ENCODE results near the gene GRID1.

GRID1 gene

DNA sequence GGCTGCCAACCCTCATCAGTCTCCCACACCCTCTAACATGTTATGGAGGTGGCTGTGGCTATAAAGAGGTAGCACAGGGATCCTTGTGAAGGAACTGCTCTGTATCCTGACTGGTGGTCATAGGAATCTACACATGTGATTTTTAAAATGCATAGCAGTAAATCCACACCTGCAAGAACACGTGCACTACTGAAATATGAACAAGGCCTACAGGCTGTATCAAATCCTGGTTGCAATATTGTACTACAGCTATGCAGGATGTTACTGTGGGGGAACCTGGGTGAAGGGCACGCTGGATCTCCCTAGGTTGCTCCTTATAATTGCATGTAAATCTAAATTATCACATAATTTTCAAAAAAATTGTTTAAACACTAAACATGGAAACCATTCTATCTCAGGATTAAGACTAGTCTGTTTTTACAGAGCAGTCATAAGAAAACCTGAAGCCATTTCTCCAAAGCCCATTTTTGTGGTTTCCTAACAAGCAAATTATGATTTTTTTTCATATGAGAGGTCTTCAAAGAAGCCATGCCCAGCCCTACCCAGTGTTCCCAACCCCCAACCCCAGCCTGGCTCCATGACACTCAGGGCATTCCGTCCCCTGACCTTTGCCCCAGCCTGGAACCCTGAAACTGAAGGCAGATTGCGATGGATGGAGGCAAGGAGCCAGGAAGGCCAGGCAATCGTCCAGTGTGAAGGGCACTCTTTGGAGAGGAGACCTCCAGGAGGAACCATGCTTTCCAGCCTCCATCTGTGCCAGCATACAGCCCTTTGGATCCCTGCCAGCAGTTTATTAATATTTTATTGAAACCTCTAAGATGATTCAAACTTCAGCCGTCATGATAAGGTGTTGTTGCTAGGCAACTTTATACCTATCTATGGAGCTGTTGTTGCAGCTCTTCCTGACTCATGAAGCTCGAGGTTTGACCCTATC lies 161.0 kb downstream of the GRID1 start:
- DNase-seq = no peak

DNA sequence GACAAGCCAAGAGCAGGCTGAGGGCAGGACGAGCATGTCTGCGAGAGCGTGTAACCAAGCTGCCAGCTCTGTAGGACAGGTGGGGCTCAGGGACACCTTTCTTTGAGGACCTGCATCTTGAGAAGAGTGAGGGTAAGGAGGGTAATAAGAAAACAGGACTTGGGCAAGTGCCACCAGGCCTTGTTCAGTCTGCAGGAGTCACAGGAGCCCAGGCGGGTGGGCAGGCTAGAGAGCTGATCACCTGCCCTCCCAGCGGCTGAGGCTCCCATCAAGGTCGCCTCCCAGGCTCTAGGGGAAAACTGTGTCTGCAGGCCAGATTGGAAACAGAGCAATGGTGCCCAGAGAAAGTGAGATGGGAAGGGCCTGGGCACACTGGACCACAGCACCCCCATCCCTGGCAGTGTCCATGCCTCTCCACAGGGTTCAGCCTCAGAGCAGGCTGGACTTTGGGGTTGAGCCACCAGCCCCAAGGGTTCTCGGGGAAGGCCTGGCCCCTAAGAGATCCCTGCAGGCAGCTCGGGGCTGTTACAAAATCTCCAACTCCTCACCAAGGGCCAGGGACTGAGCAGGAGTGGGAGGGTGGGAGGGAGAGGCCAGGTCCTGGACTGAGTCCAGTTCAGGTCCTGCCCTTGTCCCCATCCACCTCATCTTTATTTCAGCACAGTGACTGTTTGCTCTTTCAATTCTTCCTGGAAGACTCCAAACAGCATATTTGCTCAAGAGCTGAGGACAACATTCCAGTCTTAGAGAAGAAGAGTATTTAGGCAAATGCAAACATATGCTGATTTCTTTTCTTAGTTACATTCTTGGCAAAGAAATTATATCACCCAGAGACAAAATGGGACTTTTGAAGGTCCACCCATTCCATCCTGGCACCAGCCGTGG lies 161.9 kb downstream of the GRID1 start:
- DNase-seq = no peak

DNA sequence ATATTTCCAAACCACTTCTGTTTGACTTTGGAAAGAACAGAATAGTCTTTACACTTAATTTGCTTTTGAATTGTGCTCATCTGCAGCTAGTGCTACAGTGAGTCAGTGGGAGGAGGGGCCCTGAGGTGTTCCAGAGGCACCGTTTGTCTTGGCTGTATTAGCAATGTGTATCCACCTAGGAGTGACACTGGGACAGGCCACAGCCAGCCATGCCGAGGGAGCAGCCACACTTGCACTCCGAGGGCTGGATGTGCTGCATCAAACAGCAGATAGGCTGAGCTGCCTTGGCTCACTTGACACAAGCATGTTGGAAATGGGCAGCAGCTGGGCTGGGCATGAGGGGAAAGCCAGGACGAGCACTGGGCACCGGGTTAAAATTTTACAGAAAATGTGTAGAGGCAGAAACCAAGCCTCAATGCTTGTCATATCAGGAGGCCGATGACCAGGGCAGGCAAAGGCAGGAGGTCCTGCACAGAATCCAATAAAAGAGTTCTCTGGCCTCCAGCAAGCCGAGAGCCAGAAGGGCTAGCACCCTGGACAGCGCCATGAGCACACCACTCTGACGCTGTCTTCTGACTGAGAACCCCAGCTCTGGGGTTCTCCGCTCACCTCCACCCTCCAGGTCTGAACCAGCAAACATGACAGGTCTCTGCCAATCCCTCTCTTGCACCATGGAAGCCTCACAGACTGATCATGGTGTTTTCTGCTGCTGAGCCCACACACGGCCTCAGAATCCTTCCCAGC lies 163.3 kb downstream of the GRID1 start:
- DNase-seq = no peak

DNA sequence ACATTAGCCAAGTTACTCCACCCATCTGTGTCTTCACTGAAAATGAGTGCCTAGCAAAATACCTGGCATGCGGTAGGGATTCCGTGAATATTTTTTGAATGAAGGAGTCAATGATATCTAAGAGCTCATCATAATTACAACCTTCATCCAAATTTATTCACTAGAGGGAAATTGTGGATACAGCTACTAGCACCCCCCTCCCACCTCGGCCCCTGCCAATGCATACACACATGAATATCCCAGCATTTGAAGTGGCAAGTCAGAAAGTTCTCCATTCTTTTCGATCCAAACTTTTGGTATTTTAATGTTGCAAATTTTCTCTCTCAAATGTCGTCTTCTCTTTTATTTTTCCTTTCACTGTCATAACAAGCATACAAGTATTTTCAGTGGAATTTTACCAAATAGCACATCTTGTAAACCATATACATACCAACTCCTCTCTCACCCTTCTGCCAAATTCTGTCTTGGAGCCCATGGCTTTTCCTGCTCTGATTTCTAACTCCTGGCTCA lies 164.3 kb downstream of the GRID1 start:
- DNase-seq = no peak

DNA sequence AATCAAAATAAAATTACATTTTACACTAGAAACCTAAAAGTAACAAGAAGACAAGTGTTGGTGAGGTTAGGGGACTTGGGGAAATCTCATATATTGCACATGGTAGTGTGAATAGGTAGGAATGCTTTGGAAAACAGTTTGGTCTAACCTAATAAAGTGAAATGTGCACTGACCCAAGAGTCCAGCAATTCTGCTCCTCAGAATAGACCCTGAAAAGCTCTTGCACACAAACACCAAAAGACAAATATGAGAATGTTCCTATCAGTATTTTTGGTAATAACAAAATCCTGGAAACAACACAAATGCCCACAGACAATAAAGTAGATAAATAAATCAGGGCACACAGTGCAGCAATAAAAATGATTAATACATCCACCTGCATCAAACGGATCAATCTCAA lies 165.7 kb downstream of the GRID1 start:
- no peak for DNase-seq

DNA sequence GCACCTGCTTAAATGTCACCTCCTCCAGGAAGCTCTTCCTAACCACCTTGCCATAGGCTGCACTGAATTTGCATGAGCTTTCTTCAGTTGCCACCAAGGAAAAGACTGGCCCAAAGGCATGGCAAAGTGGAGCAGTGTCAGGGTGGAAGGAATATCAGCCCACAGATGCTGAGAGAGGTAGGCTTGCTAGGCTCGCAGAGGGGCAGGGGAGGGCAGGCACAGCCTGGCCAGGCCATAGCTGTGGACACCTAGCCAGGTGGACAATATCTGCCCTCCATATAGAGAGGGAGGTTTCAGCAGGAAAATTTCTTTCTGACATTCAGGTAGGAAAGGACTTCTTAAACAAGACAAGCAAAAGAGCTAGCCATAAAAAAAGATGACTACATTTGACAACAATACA lies 166.3 kb downstream of the GRID1 start:
- DNase-seq = no peak

DNA sequence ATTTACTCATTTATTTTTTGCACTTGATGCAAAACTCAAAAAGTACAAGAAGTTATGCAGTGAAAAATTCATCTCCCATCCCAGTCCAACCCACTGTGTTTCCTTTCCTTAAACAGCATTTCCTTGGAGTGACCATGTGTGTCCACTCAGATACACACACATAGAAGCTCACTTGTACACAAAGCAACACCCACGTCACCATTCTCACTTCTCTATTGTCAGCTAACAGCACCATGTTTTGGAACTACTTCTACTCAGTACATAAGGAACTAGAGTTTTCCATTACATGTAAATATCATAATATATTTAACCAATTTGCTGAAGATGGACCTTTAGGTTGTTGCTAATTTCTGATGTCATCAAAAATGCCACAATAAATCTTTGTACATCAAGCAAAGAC lies 167.6 kb downstream of the GRID1 start:
- DNase-seq = no peak

DNA sequence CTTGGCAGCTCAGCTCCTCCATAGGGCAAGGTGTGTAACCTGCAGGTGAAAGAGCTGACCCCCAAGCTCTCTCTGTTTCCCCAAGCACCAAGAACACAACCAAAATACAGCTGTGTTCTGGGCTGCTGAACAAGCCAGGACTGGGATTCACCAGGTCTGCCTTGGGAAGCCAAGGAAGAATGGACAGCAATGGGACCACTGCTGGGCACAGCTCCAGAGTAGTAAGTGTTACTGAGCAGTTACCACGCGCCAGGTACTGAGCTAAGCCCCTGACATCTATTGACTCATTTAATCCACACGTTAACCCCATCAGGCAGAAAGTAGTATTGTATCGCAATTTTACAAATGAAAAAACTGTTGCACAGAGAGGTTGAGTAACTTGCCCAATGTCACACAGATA lies 168.3 kb downstream of the GRID1 start:
- no peak for DNase-seq

DNA sequence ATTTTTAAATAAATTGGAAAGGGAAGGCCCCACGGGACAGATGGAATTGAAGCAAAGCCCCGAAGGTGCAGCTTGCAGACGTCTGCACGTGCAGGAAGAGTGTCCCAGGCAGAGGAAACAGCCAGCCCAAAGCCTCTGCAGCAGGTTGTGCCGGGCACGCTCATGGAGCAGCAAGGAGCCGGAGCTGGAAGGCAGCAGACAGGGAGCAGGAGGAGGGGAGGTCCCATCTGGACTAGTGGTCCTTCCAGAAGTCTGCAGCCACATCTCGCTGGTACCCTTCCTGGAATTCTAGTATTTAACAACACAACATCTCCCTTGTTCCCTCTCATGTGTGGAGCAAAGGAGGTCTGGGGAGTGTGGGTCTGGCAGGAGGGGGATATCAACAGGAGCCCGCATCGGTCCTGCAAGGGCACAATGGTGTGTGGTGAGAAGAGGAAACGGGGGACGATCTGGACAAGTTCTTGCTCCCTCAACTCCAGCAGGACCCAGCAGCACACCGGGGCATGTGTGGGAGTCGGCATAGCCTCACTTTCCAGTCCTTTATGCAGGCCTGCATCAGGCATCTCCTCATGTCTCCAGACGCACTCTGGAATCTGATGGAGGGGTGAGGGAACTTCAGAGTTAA lies 169.3 kb downstream of the GRID1 start:
- DNase-seq = no peak

DNA sequence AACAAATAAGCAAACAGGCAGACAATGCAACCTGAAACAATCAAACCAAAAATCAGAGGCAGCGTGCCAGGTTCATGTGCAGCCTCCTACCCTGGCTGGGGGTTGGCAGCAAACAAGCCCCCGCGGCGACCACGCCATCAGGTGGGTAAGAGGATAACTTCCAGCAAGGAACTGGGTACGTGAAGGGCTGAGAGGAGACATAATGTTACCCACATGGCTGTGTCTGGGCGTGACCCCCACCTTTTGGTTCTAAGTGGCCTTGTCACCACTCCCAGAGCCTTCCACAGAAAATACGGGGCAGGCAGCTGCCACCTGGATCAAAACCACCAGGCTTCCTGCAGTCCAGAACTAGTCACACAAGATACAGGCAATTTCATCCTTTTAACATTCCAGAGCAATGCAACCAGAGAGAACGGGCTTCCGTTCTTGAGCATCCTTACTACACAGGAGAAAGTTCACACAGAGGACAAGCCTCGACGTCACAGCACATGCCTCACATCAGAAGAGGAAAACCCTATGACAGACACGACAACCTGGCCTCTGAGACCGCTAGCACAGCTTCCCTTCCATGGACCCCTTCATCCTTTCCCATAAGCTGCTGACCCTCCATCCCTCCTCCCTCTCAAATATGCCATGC lies 171.0 kb downstream of the GRID1 start:
- DNase-seq = no peak

DNA sequence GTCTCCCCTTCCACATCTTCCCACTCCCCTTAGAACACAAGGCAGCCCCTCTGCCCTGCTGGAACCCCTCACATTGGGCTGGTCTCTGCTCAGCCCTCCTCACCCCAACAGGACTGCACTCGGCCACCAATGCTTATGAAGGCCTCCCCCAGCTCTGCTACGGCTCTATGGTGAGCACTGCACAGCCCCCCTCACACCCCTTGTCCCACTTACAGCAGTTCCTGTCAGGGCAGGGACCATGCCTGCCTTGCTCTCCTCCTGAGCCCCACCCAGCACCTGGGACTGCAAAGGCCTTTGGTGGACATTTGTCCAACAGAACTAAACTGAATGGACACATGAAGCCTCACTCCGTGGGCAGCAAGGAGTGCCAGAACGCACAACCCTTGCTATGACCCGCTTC lies 171.9 kb downstream of the GRID1 start:
- no peak for DNase-seq

DNA sequence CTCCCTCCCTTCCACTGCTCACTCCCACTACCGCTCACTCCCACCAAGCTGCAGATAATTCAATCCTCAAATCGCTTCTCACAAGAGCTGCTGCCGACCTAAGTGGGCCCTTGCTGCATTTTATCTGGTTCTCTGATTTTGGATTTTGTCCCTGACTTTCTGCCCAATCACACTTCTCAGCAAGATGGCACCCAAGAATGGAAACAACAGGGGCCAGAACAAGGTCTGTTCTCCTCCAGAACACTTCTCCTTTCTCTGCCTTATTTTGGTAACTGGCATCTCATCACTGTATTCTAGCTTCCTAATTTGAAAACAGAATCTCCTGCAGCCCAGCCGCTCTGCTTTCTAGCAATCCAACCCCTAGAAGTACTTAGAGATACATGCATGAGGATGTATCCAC lies 172.8 kb downstream of the GRID1 start:
- DNase-seq = no peak

DNA sequence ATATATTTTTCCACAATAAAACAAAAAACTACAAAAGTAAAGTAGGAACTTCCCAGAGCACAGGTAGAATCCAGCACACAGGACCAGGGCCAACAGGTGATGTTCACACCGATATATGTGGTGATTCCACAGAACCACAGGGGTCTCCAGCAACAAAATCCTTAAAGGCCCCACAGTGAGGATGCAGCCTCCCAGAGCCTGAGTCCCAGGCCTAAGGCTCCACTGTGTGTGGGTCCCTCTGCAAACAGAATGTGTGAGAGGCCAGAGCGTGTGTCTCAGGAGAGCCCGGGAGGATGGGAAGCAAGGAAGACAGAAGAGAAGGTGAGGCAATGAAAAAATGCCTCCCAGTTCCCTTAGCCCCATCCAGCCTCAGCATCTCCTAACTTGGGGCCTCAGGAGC lies 173.9 kb downstream of the GRID1 start:
- DNase-seq = no peak

DNA sequence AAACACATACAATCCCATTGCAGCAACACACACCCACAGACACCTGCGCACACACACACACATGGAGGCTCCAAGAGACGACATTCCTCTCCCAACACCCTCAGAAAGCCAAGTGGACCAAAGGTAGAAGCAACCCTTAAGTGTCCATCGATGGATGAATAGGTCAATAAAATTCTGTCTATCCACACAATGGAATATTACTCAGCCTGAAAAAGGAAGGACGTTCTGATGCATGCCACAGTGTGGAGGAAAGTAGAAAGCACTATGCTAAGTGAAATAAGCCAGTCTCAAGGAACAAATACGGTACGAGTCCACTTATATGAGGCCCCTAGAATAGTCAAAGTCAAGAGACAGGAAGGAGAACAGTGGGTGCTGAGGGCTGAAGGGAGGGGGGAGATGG lies 174.4 kb downstream of the GRID1 start:
- no peak for DNase-seq

DNA sequence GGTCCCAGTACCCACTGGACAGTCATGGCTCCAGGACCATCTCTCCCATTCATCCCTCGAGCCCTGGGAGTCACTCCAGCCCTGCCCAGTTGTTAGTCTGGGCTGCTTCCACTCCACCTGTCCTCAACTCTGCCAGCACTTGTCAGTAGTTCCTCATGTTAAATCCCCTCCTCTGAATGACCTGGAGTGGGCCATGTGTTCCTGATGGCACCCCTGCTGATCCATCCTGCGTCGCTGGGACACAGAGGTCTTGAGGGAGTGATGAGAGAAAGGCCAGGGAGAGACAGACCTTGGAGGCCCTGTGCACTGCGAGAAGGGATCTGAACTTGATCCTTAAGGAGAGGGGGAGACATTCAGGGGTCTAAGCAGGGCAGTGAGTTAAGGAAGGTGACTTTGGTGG lies 174.9 kb downstream of the GRID1 start:
- no peak for DNase-seq

DNA sequence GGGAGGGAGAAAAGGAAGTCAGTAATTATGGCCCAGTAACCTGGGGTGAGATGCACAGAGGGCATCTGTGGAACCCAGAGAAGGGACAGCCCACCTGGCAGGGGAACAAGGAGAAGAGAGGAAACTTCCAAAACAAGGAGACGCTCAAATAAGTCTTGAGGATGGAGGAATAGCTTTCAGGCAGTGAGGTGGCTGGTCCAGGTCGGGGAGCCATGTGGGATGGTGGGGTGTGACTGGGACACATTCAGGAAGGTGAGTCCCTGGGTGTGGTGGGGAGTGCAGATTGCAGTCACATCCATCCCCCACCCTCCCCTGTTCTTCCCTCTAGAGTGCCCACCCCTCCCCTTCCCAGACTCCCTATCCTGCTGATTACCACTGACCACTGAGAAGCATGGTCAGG lies 175.4 kb downstream of the GRID1 start:
- no peak for DNase-seq

DNA sequence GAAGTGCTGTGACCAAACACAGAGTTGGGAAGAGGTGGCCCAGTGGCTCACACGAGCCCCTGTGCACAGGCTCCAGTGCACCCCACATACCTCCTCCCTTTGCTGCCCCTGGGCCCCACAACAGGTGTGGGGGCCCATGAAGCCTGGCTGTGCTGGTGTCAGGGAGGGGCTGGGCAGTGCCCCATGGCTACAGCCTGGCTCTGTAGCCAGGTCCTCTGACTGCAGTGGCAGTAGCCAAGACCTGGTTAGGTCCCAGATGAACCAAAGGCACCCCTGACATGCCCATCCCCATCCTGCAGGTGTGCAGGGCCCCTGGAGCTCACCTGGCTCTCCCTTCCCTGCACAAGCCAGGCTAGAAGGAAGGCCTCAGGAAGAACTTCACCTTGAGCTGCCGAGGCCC lies 176.3 kb downstream of the GRID1 start:
- DNase-seq = no peak

DNA sequence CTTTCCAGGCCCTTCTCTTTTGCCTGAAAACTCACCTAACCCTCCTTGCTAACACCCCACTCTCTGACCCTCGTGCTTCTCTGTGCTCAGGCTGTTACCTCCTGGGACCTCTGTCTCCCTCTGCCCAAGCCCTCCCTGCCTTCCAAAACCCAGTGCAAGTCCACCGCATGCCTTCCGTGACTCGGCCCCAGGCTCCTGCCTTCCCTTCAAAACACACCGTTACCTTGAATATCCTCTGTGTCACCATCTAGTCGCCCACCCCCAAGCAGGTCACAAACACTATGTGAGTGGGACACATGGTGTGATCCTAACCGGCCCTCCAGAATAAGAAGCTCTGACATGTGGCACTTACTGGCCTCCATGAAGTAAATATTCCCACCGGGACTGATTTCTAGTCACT lies 176.7 kb downstream of the GRID1 start:
- DNase-seq = no peak

DNA sequence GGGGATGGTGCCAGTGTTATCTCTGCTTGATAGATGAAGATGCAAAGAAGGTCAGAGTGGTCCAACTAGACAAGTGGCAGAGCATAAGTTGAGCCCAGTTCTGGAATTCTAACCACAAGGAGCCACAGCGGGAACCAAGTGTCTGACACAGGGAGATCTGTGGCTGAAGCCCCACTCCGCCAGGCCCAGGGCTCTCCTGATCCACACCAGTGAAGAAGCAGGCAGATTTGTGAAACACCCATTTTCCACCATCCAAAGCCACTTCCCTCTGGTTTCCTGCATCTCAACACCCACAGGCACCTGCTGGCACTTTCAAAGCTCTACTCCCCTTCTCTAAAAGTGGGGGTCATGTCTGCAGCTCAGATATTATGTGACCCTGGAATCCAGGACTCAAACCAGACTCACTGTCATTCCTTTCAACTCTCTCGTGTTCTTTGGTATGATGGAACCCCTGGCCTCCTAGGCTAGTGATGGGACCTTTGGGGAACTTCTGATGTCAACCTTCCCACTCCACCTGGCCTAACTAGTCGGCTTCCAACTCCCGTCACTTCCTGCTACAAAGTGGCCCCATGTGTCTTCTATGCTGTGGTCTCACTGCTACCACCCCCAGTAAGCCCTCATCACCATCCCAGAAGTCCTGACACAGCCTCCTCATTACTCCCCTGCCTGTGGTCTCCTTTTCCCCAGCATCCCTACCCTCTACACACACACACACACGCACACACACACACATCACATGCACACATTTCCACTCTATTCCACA lies 177.6 kb downstream of the GRID1 start:
- no peak for DNase-seq

DNA sequence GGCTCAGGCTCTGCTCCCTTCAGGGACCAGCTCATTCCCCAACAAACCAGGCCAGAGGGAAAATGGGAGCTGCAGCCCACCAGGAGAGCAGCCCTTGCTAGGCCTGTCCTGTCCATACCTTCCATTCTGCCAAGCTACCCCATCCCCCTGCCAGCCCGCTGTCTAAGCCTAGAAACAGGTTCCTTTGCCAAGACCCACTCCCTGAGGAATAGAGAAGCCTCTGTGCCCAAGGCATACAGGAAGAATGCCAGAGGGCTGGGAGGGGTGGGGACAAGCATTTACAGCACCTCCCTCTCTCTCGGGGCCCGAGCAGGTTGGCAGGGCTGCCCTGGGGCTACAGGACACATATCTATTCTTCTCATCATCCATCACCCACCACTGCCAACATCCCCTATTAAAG lies 178.3 kb downstream of the GRID1 start:
- DNase-seq = no peak

DNA sequence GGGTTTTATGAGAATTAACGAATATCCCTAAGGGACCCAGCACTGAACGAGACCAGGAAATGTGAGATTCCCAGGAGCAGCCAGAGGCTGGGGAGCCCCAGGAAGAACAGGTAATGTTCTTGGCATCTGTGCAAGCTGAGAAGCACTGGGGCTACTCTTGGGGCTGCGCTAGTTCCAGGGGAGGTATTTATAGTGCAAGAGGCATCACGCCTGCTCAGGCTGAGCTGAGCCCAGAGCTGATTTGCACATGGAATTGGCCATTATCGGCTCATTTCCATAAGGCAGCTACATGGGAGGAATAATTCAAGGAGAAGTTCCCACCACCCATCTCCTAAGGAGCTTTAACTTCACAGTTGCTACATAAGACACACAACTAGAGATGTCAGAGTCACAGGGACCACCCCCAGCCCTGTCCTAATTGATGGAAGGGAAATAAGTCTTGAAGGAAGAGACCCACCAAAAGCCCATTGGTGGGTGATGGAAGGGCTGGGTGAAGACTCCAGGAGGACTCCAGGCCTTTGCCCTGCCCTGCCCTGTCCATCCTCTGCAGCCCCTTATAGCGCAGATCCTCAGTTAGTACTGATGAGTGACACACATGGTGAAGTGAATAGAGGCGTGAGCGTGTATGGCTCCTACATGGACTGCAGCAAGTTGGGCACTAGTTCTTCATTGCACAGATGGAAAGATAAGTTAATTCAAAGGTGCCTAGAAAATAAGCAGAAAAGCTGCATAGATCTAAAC lies 178.9 kb downstream of the GRID1 start:
- DNase-seq = no peak

Data from stimulated activated naive CD4-positive, alpha-beta T cell (primary cell).